HG03565 (cell line): ENCODE results near the gene RXRA.

Experiments used
- ATAC-seq: cut with Tn5 transposase; IDR thresholded peaks from one replicate; pipeline ENCODE4 v1.9.1; 2021; ENCODE audit warnings: mild to moderate bottlenecking, moderate library complexity; ENCODE audit not compliant: unreplicated experiment

The RXRA gene

GRCh38 chr9:134325813-134326723 is at the start of gene RXRA:
Gene RXRA (plus strand): TSS chr9:134326455. CDS start chr9:134326632, 177 bp downstream.
- no peak for ATAC-seq

GRCh38 chr9:134278286-134278685 is 48.0 kb upstream of the RXRA start:
- ATAC-seq = no peak

DNA sequence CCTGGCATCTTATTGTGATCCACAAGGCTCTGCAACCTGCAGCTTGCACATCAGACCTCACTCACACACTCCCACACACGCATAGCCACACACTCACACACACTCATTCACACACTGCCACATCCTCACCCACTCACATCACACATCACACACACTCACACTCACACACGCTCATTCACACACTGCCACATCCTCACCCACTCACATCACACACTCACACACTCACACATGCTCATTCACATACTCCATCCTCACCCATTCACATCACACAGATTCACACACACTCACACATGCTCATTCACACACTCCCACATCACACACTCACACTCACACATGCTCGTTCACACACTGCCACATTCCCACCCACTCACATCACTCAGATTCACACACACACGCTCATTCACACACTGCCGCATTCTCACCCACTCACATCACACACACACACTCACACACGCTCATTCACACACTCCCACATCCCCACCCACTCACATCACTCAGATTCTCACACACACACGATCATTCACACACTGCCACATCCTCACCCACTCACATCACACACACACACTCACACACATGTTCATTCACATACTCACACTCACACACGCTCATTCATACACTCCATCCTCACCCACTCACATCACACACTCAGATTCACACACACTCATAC is 47.1 kb upstream of the RXRA start:
- no peak for ATAC-seq

- ATAC-seq = no peak
These were observed 44.1 kb upstream of the RXRA start for GRCh38 chr9:134282138-134282650.

DNA sequence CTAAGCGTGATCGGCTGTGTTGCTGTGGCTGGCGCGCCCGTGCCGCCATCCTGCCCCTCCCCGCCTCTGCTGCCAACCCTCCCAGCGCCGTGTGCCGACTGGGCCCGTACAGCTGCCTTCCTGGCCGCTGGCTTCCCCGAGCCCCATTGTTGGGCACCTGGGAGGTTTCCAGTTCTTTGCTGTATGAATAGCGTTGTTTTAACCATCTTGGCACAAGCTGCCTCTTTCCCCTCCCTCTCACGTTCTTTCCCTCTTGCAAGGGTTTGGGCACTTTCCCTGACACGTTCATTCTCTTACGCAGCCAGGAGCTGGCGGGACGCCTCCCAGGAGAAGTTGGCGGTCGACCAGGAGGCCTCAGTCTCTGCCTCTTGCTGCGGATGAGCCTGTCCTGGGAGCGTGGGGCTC is 43.1 kb upstream of the RXRA start:
- ATAC-seq = no peak

- ATAC-seq = no peak
These were observed 42.5 kb upstream of the RXRA start for GRCh38 chr9:134283692-134284265.

GRCh38 chr9:134284273-134284672 is 42.0 kb upstream of the RXRA start:
- no peak for ATAC-seq

DNA sequence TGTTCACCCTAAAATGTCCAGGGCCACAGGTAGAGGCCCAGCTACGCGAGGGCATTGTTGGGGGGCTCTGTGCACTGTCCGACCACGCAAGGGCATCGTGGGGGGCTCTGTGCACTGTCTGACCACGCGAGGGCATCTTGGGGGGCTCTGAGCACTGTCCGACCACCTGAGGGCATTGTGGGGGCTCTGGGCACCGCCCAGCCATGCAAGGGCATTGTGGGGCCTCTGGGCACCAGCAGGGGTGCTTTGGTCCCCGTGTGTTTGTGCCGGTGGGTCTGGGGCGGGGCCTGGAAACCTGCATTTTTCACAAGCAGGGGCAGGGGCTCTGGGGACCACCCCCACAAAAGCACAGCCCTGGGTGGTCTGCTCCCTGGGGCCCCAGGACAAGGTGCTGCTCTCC is 41.5 kb upstream of the RXRA start:
- ATAC-seq = no peak

GRCh38 chr9:134285215-134285845 is 40.9 kb upstream of the RXRA start:
- ATAC-seq = no peak

- no peak for ATAC-seq
These were observed 39.6 kb upstream of the RXRA start for GRCh38 chr9:134286471-134287245.

DNA sequence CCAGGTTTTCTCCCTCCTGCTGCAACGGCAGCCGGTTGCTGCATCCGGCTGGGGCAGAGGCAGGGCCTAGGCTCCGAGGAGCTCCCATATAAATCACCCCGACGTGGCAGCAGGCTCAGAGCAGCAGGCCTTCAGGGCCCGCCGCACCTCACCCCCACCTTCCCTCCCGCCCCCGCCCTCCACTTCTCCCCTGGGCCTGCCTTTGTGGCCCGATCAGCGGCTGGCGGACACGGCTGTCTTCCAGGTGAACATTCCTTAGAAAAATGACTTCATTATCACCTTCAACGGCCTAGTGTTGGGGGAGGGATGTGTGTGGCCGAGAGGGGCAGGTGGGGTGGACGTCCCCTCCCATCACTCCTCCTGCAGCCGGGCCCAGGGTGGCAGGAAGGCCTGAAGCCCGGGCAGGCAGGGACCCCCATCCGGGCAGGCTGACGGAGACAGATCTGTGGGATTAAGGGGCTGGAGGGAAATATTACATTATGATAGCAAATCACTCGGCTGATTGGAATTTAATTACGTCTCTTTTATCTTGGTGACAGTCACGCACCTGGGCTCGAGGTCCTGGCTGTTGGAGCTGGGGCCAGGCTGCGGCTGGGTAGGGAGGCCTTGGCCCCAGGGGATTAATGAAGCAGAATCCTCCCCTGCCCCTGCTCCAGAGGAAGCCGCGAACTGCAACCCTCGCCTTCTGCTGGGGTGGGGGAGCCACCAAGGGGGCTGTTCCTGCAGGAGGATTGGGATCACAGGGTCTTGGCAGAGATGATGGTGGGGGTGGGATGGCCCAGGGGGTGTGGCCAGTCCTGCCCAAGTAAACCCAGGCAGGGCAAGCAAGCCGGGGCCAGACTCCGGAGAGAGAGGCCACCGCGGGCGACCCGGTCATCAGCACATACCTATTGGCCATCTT is 38.4 kb upstream of the RXRA start:
- no peak for ATAC-seq

GRCh38 chr9:134288746-134289145 is 37.5 kb upstream of the RXRA start:
- no peak for ATAC-seq

DNA sequence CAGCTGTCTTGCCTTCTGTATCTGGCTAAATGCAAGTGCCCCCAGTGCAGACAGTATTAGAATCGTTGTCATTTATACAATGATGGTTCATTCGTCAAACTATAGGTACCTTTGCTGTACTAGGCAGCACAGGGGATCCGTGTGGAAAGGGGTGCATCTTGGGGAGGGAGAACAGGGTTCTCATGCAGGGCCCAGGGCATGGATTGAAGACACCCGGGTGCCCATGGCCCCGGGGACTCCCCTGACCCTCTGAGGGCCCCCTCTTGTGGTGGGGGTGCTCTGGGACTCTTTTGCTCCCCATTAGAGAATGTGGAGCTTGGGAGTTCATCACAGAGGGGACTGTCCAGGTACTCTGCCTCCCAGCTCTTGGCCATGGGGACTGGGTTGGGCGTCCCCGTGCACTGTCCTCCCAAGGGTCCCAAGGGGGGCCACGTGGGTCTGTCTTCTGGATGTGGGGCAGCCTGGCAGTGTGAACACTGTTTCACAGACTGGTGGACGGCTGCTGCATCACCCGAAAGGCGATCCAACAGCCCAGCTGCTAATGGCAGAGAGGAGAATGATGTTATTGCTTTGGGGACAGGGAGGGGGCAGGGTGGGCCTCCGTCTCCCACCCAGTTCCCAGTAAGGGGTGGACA is 36.9 kb upstream of the RXRA start:
- ATAC-seq = no peak

DNA sequence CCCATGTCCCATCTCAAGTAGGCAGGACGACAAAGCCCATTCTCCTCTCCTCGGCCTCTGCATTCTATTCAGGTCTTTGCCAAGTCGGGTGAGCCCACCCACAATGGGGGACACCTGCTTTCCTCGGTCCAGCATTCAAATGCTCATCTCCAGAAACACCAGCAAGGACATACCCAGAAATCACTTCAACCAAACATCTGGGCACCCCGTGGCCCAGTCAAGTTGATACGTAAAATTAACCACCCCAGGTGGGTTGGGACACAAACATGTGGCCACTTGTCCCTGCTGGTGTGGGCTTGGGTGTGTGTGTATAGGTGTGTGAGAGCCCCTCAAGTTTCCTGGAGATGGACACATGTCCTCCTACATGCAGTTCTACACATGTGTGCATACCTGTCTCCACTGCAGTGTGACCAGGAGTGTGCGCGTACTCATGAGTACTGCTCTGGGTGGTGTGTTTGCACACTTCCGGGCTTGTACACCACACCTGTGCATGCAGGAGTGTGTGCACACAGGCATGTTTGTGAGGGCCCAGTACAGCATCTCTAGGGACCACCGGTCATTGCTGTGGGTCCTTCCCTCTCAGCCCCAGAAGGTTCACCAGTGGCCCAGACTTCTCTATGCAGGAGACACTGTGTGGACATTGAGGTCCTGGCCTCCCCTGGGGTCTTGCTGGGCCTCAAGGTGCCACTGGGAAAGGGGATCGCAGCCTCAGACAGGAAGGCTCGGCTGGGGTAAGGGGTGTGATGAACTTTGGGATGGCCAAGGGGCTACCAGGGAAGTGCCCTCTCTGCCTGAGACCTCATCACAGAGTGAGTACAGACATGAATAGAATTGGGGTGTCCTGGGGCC is 35.4 kb upstream of the RXRA start:
- ATAC-seq = no peak

DNA sequence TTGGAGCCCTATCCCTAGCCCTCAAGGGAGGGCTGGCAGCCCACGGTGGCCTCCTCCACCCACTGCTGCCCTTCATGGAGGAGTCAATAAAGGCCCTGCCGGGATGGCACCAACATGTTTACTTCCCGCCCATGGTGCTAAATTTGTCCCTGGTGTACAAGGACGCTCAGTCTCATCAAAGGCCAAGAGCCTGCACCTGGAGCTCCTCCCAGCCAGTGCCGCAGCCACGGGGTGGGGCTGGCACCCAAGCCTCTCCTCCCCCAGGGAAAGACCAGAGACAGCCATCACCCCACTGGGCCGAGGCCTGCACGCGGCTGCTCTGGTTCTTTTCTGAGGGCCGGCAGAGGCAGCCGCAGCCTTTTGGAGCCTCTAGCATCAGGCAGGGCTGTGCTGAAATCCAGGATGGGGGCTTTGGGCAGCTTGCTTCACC is 34.8 kb upstream of the RXRA start:
- no peak for ATAC-seq

DNA sequence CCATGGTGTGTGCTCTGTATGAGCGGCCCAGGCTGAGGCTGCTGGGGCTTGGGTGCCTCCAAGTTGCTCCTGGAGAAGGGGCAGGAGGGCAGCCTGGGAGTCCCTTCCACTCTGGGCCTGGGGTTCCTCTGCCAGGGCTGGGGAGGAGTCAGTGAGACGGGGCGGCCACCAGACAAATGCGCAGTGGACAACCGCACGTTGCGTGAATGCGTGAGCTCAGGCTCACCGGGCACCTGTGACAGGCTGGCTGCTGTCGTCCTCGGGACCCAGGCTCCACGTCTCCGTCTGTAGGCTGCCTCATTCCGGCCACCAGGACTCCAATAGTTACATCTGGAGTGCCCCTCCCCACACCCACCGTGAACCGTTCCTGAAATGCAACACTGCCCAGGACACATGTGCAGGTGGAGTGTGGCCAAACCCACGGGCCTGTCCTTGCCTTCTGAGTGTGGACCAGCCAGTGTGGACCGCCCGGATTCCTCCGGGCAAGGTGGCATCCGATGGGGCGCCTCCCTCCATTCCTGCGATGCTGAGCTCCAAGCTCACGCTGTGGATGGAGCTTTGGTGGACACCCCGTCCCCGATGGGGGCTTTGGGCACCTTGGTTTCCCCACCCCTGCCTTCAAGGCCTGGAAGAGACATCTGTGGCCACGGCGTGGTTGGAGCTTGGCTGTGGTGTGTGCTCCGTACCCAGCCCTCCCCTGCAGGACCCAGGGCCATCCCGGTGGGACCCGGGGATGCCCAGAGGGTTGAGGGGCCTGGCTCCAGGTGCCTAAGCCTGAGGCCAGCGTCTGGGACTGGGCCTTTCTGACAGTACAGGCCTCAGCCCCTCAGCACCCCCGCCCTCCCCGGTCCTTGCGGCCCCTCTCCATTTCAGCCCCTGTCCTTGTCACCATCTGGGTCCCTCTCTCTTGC is 34.0 kb upstream of the RXRA start:
- no peak for ATAC-seq

GRCh38 chr9:134293031-134293521 is 33.2 kb upstream of the RXRA start:
- no peak for ATAC-seq
